Parathyroid adenoma (tissue), 2 donors: ENCODE data around the gene NTSR1.

ENCODE experiments used
- H2AFZ ChIP-seq: fragments of 300-600 bp; sonication (generic); one replicate; pipeline ENCODE4 v1.7.0; 2017; ENCODE audit warnings: antibody characterized with exemption, mild to moderate bottlenecking
- H3K27ac ChIP-seq: fragments of 300-600 bp; sonication (generic); one replicate; pipeline ENCODE4 v1.7.0; 2017
- H3K27me3 ChIP-seq: fragments of 300-600 bp; sonication (generic); one replicate; pipeline ENCODE4 v1.7.0; 2017; ENCODE audit warnings: low read length; ENCODE audit not compliant: control insufficient read depth, insufficient read depth
- H3K36me3 ChIP-seq: fragments of 300-600 bp; sonication (generic); one replicate; pipeline ENCODE4 v1.7.0; 2017; ENCODE audit warnings: low read length; ENCODE audit not compliant: control insufficient read depth, insufficient read depth
- H3K4me1 ChIP-seq: fragments of 300-600 bp; sonication (generic); one replicate; pipeline ENCODE4 v1.7.0; 2017; ENCODE audit warnings: control low read depth
- H3K4me2 ChIP-seq: fragments of 300-600 bp; sonication (generic); one replicate; pipeline ENCODE4 v1.7.0; 2017; ENCODE audit warnings: low read length
- H3K4me3 ChIP-seq: fragments of 300-600 bp; sonication (generic); one replicate; pipeline ENCODE4 v1.7.0; 2017; ENCODE audit warnings: low read depth, low read length
- H3K79me2 ChIP-seq: fragments of 300-600 bp; sonication (generic); one replicate; pipeline ENCODE4 v1.7.0; 2017; ENCODE audit warnings: control low read depth
- H3K9ac ChIP-seq: fragments of 300-600 bp; sonication (generic); one replicate; pipeline ENCODE4 v1.7.0; 2017; ENCODE audit warnings: mild to moderate bottlenecking
- H3K9me3 ChIP-seq: fragments of 300-600 bp; sonication (generic); one replicate; pipeline ENCODE4 v1.7.0; 2017; ENCODE audit warnings: low read length; ENCODE audit not compliant: control insufficient read depth
- CTCF ChIP-seq: fragments of 300-600 bp; sonication (generic); IDR thresholded peaks from one replicate; pipeline ENCODE4 v1.7.0; 2017; ENCODE audit warnings: antibody characterized with exemption, mild to moderate bottlenecking
- donor health status: primary hyperparathyroidism.

Gene NTSR1

GRCh38 chr20:62811320-62811719 lies 102.7 kb downstream of the NTSR1 start:
- TF ChIP-seq CTCF: no peak
- no peak overlapping the region for H3K27ac ChIP-seq
- H2AFZ ChIP-seq: no peak overlapping the region
- H3K27me3 ChIP-seq: no peaks in the 10 kb centered on the region
- H3K4me2 ChIP-seq: no peak overlapping the region
- peaks cover 14% of the 10 kb centered on the region for H3K79me2 ChIP-seq
- H3K36me3 ChIP-seq: no peaks in the 10 kb centered on the region
- H3K9me3 ChIP-seq: no peaks in the 10 kb centered on the region
- peaks cover 8% of the 10 kb centered on the region for H3K4me1 ChIP-seq
- H3K9ac ChIP-seq: no peak overlapping the region
- no peak overlapping the region for H3K4me3 ChIP-seq

- Histone ChIP-seq H3K27ac (no peak overlapping the region), H3K4me2 (no peak overlapping the region), H3K9ac (no peak overlapping the region), H3K27me3 (no peaks in the 10 kb centered on the region), H3K79me2 (peaks cover 12% of the 10 kb centered on the region), H3K36me3 (no peaks in the 10 kb centered on the region), H3K9me3 (no peaks in the 10 kb centered on the region), H3K4me3 (no peak overlapping the region), H2AFZ (no peak overlapping the region), H3K4me1 (peaks cover 10% of the 10 kb centered on the region)
- no peak for TF ChIP-seq CTCF
These were observed 103.1 kb downstream of the NTSR1 start for GRCh38 chr20:62811720-62812119.
